Cerebellar nuclear complex (tissue), 1 donor: Measurements from ENCODE around the gene PRCP.
A peak's percentile ranks its signal among the peaks of the same experiment; 100 is the strongest.

Source experiments
- DNase-seq, 2 experiments: peaks; one replicate each; lab custom pipeline; 2025; lab: John Stamatoyannopoulos, UW

PRCP gene

GRCh38 chr11:82906931-82907330 is 6.7 kb upstream of the PRCP start:
- no peak for DNase-seq

GRCh38 chr11:82906236-82906635 is 6.0 kb upstream of the PRCP start:
- DNase-seq, result no peak

- no peak for DNase-seq
Measured at GRCh38 chr11:82903843-82904586, 3.8 kb upstream of the PRCP start.

- DNase-seq, result no peak
Measured at GRCh38 chr11:82902880-82903279, 2.6 kb upstream of the PRCP start.

- no peak for DNase-seq
Measured at GRCh38 chr11:82901922-82902485, 1.8 kb upstream of the PRCP start.

GRCh38 chr11:82901165-82901921 is 1.1 kb upstream of the PRCP start, which contains the start of gene DDIAS:
Gene DDIAS (plus strand): TSS chr11:82901736. CDS start chr11:82914739, 13,003 bp downstream.
- peak; percentile 75 to 96 for DNase-seq

GRCh38 chr11:82899957-82900276 is 313 bp downstream of the PRCP start:
- no peak for DNase-seq

- no peak for DNase-seq
Measured at GRCh38 chr11:82899186-82899820, 927 bp downstream of the PRCP start.

GRCh38 chr11:82898241-82898640 is 2.0 kb downstream of the PRCP start:
- DNase-seq, result no peak

GRCh38 chr11:82896183-82896582 is 4.0 kb downstream of the PRCP start:
- DNase-seq, result no peak

- DNase-seq, result no peak
Measured at GRCh38 chr11:82895437-82896091, 4.7 kb downstream of the PRCP start.

- no peak for DNase-seq
Measured at GRCh38 chr11:82892611-82893169, 7.5 kb downstream of the PRCP start.

GRCh38 chr11:82890936-82891335 is 9.3 kb downstream of the PRCP start:
- no peak for DNase-seq

GRCh38 chr11:82890002-82890341 is 10.3 kb downstream of the PRCP start:
- no peak for DNase-seq

GRCh38 chr11:82889133-82890001 is 10.9 kb downstream of the PRCP start:
- no peak for DNase-seq

GRCh38 chr11:82883853-82884252 is 16.4 kb downstream of the PRCP start:
- no peak for DNase-seq

- DNase-seq, result no peak
Measured at GRCh38 chr11:82874646-82875523, 25.3 kb downstream of the PRCP start.

- no peak for DNase-seq
Measured at GRCh38 chr11:82873919-82874333, 26.3 kb downstream of the PRCP start.

GRCh38 chr11:82872377-82873150 is 27.7 kb downstream of the PRCP start:
- no peak for DNase-seq
